GM19023 (cell line): ENCODE measurements around the gene BCL11B.

Experiments
- ATAC-seq: cut with Tn5 transposase; IDR thresholded peaks from one replicate; pipeline ENCODE4 v1.9.1; 2021; ENCODE audit warnings: mild to moderate bottlenecking, moderate library complexity; ENCODE audit not compliant: unreplicated experiment

The BCL11B gene

GRCh38 chr14:99168330-99168729 is 103.7 kb downstream of the BCL11B start:
- ATAC-seq, result no peak

- no peak for ATAC-seq
Measured at GRCh38 chr14:99166506-99166905, 105.5 kb downstream of the BCL11B start.

GRCh38 chr14:99164712-99165111 is 107.3 kb downstream of the BCL11B start:
- no peak for ATAC-seq

- no peak for ATAC-seq
Measured at GRCh38 chr14:99163446-99163845, 108.6 kb downstream of the BCL11B start.

- ATAC-seq, result no peak
Measured at GRCh38 chr14:99159341-99160340, 112.4 kb downstream of the BCL11B start.

- ATAC-seq, result no peak
Measured at GRCh38 chr14:99158646-99159165, 113.3 kb downstream of the BCL11B start.

- ATAC-seq, result no peak
Measured at GRCh38 chr14:99158150-99158549, 113.8 kb downstream of the BCL11B start.

- ATAC-seq, result no peak
Measured at GRCh38 chr14:99157676-99158075, 114.3 kb downstream of the BCL11B start.

- no peak for ATAC-seq
Measured at GRCh38 chr14:99157246-99157645, 114.8 kb downstream of the BCL11B start.

GRCh38 chr14:99156814-99157213 is 115.2 kb downstream of the BCL11B start:
- no peak for ATAC-seq

- ATAC-seq, result no peak
Measured at GRCh38 chr14:99156090-99156425, 115.9 kb downstream of the BCL11B start.

- no peak for ATAC-seq
Measured at GRCh38 chr14:99155173-99156089, 116.6 kb downstream of the BCL11B start.

GRCh38 chr14:99150236-99150635 is 121.8 kb downstream of the BCL11B start:
- no peak for ATAC-seq

GRCh38 chr14:99148861-99149610 is 123.0 kb downstream of the BCL11B start:
- ATAC-seq, result no peak

- no peak for ATAC-seq
Measured at GRCh38 chr14:99148131-99148530, 123.9 kb downstream of the BCL11B start.

- no peak for ATAC-seq
Measured at GRCh38 chr14:99147366-99147740, 124.6 kb downstream of the BCL11B start.

- ATAC-seq, result no peak
Measured at GRCh38 chr14:99146616-99147365, 125.2 kb downstream of the BCL11B start.

- no peak for ATAC-seq
Measured at GRCh38 chr14:99145307-99145706, 126.7 kb downstream of the BCL11B start.

GRCh38 chr14:99143793-99144192 is 128.2 kb downstream of the BCL11B start:
- no peak for ATAC-seq

GRCh38 chr14:99143126-99143525 is 128.9 kb downstream of the BCL11B start:
- ATAC-seq, result no peak
